K562 (cell line): ENCODE results near the gene NDUFS3. TPM values are rescaled to one million over a fixed set of nuclear protein-coding genes. Genes with fewer than 3 reads are reported as not detected.
A peak's percentile ranks its signal among the peaks of the same experiment; 100 is the strongest.

Experiments used
- PBX2 ChIP-seq, 2 experiments: IDR thresholded peaks in 1 of 2; conservative IDR thresholded peaks in 1 of 2; 2 replicates each; pipeline ENCODE4 v1.6.1; 2016; ENCODE audit warnings: low read depth in 2 of 2, mild to moderate bottlenecking in 1 of 2, missing compliant biosample characterization in 1 of 2, missing genetic modification characterization in 1 of 2, moderate library complexity in 1 of 2
- REST ChIP-seq, 2 experiments: fragments of 450-650 bp; formaldehyde crosslinking in 1 of 2; IDR thresholded peaks; 2 replicates each; pipeline versions ENCODE4 v1.4.0 to v1.6.1; 2014 to 2020; ENCODE audit warnings: mild to moderate bottlenecking in 2 of 2, borderline replicate concordance in 1 of 2, low read depth in 1 of 2
- polyA plus RNA-seq, 8 experiments: library from polyadenylated mRNA; depleted of rRNA in 4 of 8; stranded (reverse) in 5 of 8; unstranded in 3 of 8; fragments of >200 nt; fragmentation: Nextera tagmentation in 2 of 8; fragmentation: Illumina TruSeq in 1 of 8; extraction: Ambion mirVana in 2 of 8; extraction: Trizol in 1 of 8; gene quantifications; 2 replicates each; pipeline versions ENCODE4 v1.2.1 to v1.2.3, GENCODE V29; 2011 to 2014; ENCODE audit warnings: inconsistent platforms in 1 of 8, missing spikeins in 1 of 8
- total RNA-seq, 7 experiments: library from RNA; depleted of rRNA in 6 of 7; stranded (reverse); fragments of >200 nt in 6 of 7; fragmentation: Illumina TruSeq in 2 of 7; extraction: Trizol in 2 of 7; gene quantifications; 2 replicates each; pipeline versions ENCODE4 v1.2.1 to v1.2.3, GENCODE V29; 2011 to 2021; ENCODE audit warnings: low replicate concordance in 1 of 7

Gene NDUFS3
- total and polyA plus RNA-seq, 9 of the 15 experiments (the other 6 are each of a cell fraction or from before 2014, with no cell fraction given): 38.7 to 341 (median 194) TPM

- TF ChIP-seq REST (IDR thresholded peaks at IDR 0.05; ENCODE audit: borderline replicate concordance): no peak
- TF ChIP-seq REST (CRISPR knock-in tag; IDR thresholded peaks at IDR 0.05; ENCODE audit: low read depth): no peak
- TF ChIP-seq PBX2 (CRISPR knock-in tag; IDR thresholded peaks at IDR 0.05; ENCODE audit: low read depth): no peak
- TF ChIP-seq PBX2 (tag; conservative IDR thresholded peaks at IDR 0.05; ENCODE audit: low read depth): 0 out of 2 replicates have a peak, but pooled peaks have one; percentile 5
Measured at GRCh38 chr11:47531666-47532065, 47.2 kb upstream of the NDUFS3 start (continued).
